GM19468 (cell line): ENCODE data around the gene SLC9C2.
"Not testable (repeated sequence)": the region's sequence is repeated elsewhere in the genome, so short reads cannot be mapped to it uniquely, and the experiment has no call there.

Source experiments
- ATAC-seq: cut with Tn5 transposase; IDR thresholded peaks from one replicate; pipeline ENCODE4 v1.9.1; 2021; ENCODE audit warnings: mild to moderate bottlenecking, moderate library complexity, moderate number of reproducible peaks; ENCODE audit not compliant: unreplicated experiment; ENCODE audit errors: extremely low read depth

The SLC9C2 gene

GRCh38 chr1:173532237-173532636 is 70.6 kb downstream of the SLC9C2 start:
- no peak for ATAC-seq

DNA sequence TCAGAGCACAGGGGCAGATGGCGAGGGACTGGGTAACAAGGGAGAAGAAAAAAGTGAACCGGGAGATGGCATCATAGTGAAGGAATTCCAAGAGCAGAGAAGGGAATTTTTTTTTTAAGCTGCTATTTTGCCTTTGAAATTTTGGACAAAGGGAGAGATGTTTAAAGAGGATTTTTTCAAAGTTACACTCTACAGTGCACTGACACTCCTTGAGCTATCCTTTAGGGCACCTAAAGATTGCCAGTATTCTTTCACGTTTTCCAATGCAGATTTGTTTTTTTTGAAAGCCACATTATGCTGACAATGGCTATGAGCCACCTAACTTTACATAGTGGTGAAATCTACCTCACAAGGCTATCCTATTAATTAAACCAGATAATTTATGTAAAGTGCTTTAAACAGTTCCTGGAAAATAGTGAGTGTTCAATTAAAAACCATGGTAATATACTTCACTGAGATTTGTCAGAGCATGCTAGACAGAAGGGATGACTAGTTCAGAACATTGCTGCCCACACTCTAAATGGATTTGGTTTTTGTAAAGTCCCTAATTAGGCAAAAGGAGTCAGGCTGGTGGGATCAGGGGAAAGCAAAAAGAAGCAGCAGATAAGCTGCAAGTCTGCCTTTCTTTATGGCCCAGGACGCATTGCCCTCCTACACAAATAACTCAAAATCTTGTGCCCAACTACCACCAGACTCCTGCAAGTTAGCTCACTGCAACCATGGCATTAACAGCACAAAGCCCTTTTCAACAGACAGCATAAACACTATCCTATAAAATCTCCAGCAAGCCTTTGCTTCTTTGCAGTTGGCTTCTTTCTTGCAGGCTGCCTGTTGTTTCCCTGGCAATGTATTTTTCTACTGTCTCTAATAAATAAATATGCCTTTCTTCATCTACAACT is 71.8 kb downstream of the SLC9C2 start:
- ATAC-seq: no peak

GRCh38 chr1:173529106-173529505 is 73.8 kb downstream of the SLC9C2 start:
- no peak for ATAC-seq

- no peak for ATAC-seq
Observed at GRCh38 chr1:173527151-173527826, 75.6 kb downstream of the SLC9C2 start.

- ATAC-seq: no peak
Observed at GRCh38 chr1:173525926-173526325, 76.9 kb downstream of the SLC9C2 start.

- no peak for ATAC-seq
Observed at GRCh38 chr1:173523329-173523728, 79.5 kb downstream of the SLC9C2 start.

- ATAC-seq: no peak
Observed at GRCh38 chr1:173520799-173521198, 82.1 kb downstream of the SLC9C2 start.

- not testable (repeated sequence) for ATAC-seq
Observed at GRCh38 chr1:173514503-173514902, 88.4 kb downstream of the SLC9C2 start.

DNA sequence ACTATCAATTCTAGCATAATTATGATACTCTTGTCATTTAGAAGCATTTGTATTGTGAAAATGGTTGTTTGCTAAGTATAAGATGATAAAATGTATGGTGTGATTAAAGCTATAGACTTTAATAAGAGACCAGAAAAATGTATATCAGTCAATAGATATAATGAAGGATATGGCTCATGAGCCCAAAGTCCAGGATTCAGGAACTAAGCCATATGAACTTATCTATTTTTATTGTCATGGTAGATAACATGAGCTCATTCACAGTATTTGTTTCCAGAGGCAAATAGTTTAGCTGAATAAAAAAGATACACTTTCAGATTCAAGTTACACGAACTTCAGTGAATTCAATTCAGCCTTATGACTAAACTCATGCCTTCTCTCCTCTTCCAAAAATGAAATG is 93.1 kb downstream of the SLC9C2 start:
- no peak for ATAC-seq

- ATAC-seq: no peak
Observed at GRCh38 chr1:173508541-173508940, 94.3 kb downstream of the SLC9C2 start.

DNA sequence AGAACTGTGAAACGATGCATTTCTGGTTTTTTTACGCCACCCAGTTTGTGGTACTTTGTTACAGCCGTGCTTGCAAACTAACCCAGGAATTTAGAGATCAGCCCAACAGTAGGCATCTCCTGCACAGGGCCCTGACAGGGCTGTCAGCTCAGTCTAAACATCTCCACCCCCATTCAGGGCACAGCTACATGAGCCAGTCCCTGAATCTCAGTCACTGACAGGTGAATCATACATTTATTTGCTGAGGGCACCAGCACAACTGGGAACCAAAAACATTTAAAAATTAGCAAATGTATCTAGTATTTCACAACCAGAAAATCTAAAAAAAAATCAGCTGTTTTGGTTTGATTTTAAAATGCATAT is 95.0 kb downstream of the SLC9C2 start:
- no peak for ATAC-seq

DNA sequence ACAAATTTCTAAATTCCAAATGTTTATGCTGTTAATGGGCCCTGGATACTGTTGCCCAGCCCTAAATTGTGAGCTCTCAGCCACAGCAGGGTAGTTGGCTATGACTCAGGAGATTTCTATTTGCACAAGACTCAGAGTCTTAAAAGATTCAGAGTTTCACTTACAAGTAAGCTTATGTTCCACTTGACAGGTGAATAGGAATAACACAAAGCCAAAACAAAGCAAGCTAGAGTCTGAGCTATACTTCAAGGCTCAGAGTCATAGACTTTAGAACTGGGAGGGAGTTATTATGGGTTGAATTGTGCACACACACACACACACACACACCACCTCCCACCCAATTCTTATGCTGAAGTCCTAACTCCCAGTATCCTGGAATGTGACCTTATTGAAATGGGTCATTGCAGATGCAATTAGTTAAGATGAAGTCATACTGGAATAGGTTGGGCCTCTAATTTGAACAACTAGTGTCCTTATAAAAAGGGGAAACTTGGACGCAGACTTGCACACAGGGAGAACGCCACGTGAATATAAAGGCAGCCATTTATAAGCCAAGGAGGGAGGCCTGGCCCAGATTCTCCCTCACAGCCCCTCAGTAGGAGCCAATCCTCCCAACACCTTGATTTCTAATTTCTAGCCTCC is 95.5 kb downstream of the SLC9C2 start:
- ATAC-seq: no peak

DNA sequence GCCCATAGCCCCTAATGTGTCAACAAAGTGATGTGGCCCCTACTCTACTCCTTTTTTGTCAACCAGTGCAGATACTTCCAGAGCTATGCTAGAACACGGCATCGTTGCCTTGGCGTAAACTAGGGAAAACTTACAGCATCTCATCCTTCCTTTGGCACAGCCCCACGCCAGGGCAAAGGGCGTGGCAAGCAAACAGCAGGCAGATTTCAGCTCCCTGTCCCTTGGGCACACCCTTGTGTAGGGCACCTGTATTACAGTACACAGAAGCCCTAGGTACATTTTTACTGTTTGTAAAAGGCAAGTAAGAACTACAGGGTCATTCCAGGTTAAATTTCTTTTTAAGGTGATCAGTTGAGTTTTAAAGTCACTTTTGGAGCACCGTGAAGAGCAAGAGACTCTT is 96.4 kb downstream of the SLC9C2 start:
- no peak for ATAC-seq

DNA sequence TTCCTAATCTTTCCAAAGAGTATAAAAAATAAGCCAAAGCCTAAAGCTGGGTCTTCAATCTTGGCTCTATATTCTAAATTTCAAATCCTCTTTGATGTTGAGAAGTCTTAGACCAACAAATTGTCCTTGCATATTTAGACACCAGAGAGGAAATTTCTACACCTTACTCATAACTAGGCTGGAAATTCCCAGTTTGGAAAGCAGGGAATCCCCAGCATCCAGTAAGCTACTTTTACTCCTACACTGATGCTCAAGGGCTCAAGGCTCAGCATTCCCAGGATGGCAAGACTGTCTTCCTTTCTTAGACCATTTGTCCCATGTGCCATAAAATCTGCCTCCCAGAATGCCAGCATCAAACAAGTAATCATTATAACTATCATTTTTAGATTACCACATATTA is 97.5 kb downstream of the SLC9C2 start:
- ATAC-seq: no peak

- ATAC-seq: no peak
Observed at GRCh38 chr1:173504268-173504667, 98.6 kb downstream of the SLC9C2 start.

- ATAC-seq: no peak
Observed at GRCh38 chr1:173503391-173503790, 99.5 kb downstream of the SLC9C2 start.

DNA sequence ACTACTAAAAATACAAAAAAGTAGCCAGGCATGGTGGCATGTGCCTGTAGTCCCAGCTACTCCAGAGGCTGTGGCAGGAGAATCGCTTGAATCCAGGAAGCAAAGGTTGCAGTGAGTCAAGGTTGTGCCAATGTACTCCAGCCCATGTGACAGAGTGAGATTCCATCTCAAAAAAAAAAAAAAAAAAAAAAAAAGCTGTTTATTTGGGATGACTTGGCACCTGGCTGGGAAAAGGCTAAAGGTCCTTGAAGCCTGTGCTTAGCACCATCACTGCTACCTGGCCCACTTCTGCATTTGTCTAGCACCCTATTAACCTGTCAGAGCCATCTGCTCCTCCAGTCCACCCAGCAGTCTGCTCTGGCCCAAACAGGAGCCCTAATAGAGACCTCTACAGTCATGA is 100.8 kb downstream of the SLC9C2 start:
- no peak for ATAC-seq

GRCh38 chr1:173499729-173500128 is 103.1 kb downstream of the SLC9C2 start:
- no peak for ATAC-seq

DNA sequence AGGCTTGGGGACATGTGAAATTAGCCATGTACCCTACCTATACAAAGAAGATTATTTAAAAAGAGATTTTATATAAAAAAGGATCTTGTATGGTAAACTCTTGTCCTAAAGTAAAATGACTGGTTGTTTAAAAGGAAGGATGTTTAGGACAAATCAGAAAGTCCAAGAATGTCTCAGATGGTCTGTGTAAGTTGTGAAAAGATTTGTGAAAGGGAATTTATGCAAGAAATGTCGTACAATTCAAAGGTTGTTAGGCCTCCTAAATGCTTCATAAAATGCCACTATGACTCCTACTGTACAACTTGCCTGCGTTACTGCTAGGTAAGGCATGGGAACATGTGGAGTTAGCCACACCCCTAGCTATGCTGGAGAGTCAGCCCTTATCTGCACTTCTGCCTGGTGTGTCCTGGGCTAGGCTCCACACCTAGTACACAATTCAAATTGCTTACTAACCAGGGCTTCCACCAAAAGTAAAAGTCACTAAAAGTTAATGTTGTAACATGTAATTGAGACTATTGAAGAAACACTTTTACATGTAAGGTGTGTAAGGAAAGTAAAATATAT is 106.0 kb downstream of the SLC9C2 start:
- no peak for ATAC-seq

- no peak for ATAC-seq
Observed at GRCh38 chr1:173495609-173496267, 107.1 kb downstream of the SLC9C2 start.
